HG03060 (cell line): Measurements from ENCODE around the gene PML.
"Not testable (repeated sequence)": the region's sequence is repeated elsewhere in the genome, so short reads cannot be mapped to it uniquely, and the experiment has no call there.

Experiments
- ATAC-seq: cut with Tn5 transposase; IDR thresholded peaks from one replicate; pipeline ENCODE4 v1.9.1; 2021; ENCODE audit warnings: low read depth, moderate number of reproducible peaks; ENCODE audit not compliant: unreplicated experiment

Gene PML

GRCh38 chr15:74095610-74096009 lies 101.1 kb downstream of the PML start:
- not testable (repeated sequence) for ATAC-seq

GRCh38 chr15:74096753-74097474 lies 102.4 kb downstream of the PML start:
- not testable (repeated sequence) for ATAC-seq
